ENCODE results near the gene MEF2A.

Gene MEF2A

DNA sequence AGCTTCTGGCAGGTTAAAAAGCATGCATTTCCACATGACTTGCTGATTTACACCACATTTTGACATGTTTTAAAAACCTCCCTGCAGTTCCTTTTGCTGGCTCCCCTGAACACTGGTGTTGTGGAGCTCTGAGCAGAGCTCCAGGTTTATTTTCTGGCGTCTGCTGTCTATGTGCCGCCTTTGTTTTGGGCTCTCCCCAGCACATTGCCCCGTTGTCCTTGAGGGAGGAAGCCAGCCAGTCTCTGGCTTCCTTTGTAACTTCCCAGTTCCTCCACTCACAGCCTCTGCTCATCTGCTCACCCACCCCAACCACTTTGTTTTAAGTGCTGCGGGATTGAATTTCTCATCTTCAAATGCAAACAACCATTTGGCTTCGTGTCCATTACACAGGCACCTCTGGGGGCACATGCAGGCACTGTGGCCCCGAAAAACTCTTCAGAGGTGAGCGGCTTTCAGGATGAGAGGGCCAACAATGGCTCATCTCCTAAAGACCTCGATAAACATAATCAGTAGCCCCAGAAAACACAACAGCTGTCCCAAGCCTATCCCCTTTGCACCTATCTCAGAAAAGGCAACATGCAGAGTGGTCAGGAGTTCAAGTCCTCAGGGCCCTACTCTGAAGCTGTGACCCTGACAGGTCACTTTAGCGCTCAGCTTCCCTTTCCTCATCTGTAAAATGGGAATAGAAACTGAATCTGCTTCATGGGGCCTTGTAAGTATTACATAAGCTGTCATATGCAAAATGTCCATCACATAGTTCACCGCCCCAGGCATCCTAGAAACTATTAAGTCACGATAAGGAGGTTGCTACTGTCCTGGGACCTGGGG lies 1.3 kb upstream of the MEF2A start:
- DNase-seq = peak; percentile 37

DNA sequence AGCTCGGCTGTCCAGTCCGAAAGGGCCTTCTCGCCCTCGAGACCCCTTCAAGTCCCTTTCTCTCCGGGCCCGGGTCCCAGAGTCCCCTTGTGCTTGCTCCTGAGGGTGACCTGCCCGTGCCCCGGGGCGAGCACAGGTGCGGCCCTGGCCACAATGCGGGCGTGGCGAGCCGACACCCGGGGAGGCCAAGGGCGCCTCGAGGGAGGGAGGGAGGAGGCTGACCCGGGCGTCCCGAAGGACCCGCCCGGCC lies 810 bp upstream of the MEF2A start:
- no peak for DNase-seq

- no peak for DNase-seq
Observed at GRCh38 chr15:99566157-99566897, 543 bp downstream of the MEF2A start.

DNA sequence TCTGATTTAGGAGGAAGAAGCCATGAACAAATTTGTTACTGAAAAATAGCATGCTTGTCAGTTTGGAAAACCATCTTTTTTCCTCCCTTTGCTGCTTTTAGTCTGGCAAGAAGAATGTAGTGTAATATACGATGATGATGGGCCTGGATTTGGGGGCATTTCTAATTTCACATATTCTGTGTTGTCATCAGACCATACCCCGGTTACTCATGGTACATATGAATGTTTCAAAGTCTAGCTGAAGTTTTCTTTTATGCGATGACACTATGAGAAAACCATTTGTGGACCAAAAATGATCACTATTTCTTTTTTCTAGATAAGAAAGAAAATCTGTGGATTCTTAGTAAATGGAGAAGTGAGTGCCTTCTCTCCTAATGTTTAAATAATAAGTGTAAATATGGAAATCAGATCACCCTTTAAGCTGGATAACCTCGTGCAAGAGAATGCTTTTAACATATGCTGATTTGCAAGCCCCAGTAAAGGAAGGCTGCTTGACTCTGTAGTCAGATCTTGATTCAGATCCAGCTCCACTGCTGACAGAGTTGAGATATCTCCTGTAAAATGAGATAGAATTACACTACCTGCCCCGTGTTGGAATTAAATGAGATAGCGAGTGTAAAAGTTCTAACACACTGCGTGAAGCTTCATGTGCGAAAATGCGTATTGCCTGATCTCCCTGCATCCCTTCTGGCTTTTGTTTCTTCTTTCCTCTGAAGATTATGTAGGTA lies 3.0 kb downstream of the MEF2A start:
- DNase-seq = no peak

DNA sequence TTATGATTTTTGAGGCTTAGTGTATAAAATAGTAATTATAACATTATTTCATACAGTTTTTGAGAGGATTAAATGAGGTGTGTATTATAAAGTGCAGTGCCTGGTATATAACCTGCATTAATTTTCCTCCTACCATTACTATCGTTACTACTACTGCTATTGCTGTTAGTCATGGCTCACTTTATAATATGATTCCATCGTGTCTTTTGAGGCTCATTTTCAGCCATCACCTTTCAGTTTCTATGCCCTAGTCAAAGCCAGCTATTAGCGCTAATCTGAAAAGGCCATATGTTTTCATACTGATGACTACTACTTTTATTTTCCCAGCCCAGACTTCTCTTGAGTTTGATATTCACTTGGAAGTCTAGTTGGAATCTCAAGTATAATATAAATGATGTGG lies 5.5 kb downstream of the MEF2A start:
- DNase-seq = no peak

DNA sequence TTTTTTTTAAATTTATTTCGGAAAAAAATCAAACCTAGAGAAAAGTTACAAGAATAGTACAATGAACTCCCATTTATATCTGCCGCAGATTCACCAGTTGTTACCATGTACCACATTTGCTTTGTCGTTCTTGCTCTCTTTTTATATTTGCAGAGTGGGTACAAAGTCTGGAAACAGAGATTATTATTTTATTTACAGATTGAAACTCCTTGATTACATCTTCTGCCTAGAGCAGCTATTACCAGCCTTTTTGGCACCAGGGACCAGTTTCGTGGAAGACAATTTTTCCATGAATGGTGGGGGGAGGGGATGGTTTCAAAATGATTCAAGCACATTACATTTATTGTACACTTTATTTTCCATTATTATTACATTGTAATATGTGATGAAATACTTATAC lies 8.3 kb downstream of the MEF2A start:
- no peak for DNase-seq

GRCh38 chr15:99574502-99574901 lies 8.7 kb downstream of the MEF2A start:
- DNase-seq = no peak

GRCh38 chr15:99578809-99579208 lies 13.0 kb downstream of the MEF2A start:
- no peak for DNase-seq

GRCh38 chr15:99580076-99580475 lies 14.3 kb downstream of the MEF2A start:
- no peak for DNase-seq

- no peak for DNase-seq
Observed at GRCh38 chr15:99582508-99582960, 16.8 kb downstream of the MEF2A start.

DNA sequence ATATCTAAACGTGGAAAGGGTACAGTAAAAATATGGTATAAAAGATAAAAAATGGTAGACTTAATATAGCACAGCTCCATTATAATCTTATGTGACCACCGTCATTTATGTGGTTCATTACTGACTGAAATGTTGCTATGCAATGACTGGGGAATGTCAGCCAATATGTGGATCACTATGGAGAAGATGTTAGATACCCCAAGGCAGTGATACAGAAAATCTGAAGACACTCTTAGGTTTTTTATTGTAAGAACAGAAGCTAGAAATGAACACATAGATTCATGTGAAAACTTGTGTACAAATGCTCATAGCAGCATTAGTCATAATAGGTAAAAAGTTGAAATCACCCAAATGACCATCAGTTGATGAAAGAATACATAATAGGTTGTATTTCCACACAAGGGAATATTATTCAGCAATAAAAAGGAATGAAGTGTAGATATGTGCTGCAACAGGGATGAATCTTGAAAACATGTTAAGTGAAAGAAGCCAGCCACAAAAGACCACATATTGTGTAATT lies 18.4 kb downstream of the MEF2A start:
- no peak for DNase-seq

- no peak for DNase-seq
Observed at GRCh38 chr15:99586121-99586520, 20.3 kb downstream of the MEF2A start.

GRCh38 chr15:99589801-99590200 lies 24.0 kb downstream of the MEF2A start:
- DNase-seq = no peak

DNA sequence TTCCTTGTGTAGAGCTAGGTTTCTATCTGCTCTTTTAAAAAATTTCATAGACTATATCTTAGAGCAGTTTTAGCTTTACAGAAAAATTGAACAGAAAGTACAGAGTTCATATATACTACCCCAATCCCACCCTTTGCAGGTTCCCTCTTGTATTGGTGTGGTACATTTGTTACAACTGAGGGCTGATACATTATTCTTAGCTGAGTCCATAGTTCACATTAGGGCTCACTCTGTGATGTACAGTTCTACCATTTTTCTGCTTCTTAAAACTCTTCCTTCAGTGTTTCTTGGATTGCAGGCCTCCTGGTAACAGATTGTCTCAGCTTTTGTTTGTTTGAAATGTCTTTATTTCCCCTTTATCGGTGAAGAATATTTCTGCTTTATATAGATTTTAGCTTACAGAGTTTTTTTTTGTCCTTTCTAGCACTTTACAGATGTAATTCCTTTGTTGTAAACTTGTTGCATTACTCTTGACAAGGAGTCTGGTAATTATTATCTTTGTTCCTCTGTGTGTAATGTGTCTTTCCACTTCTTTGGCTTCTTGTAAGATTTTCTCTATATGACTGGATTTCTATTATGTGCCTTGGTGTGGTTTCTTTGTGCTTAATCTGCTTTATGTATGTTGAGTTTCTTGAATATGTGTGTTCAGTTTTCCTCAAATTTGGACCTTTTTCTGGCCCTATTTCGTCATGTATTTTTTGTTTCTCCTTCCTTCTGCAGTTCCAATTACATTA lies 25.3 kb downstream of the MEF2A start:
- DNase-seq = no peak

DNA sequence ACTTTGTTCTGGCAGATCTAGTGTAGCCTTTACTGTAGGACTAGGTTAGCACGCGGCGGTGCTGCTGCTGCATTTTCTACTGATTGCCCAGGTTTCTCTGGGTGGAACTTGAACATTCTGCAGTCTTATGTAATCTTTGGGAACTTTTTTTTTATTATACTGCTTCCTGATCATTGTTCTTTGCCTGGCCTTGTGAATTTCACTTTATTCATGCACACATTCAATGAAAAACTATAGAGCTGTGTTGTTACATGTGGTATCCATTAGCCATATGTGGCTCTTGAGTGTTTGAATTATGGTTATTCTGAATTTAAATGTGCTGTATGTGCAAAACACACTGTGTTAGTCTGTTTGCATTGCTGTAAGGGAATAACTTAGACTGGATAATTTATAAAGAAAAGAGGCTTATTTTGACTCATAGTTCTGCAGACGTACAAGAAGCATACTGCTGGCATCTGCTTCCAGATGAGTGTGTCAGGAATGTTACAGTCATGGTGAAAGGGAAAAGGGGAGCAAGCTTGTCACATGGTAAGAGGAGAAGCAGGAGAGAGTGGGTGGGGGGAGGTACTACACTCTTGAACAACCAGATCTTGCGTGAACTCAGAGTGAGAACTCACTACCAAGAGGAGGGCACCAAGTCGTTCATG lies 26.5 kb downstream of the MEF2A start:
- no peak for DNase-seq

DNA sequence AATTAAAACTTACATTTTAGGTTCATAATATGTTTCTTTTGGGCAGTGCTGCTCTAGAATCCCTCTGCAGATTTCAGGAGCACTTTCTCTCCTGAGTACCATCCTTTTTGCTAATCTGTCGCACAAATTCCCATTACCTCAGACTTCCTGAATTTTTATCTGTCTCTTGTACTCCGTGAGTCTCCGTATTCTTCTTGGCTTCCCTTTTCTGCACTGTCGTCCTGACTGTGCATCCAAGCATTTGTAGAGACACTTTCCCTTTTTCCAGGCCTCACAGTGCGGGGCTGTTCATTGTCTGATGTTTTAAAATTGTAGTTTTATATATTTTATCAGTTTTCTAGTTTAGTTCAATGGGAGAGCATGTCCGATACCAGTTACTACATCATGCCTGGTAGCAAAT lies 27.3 kb downstream of the MEF2A start:
- DNase-seq = no peak

DNA sequence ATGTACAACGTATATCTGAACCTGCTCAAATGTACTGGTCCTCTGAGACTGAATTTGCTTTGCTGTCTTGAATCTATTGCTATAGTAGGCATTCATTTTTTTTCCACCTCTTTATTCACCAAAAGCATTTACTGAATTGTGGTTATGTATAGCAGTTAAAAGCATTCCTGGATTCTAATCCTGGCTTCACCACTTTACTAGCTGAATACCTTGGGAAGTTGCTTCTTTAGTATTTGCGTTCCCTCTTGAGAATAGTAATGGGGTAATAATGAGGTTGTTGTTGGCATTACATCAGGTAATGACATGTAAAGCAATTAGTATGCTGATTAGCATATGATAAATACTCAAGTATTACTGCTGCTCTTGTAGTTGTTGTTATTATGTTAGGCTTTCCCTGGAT lies 29.1 kb downstream of the MEF2A start:
- no peak for DNase-seq

DNA sequence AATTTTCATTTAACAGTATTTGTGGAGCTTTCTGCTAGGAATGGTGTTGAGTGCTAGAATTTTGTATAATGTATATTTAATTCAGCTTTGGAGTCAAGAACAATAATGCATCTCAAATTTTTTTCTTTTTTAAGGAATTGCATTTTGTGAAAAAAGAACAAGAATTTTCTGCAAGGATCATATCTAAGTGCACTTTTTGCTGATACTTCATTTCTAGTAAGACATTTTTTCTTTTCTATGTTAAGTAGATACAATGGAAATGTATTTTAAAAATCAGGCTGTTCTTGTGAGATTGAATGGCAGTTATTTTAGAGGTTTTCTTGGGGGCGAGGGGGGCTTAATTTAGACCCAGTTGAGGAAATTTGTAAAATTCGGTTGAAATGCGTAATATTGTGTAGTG lies 32.5 kb downstream of the MEF2A start:
- no peak for DNase-seq

DNA sequence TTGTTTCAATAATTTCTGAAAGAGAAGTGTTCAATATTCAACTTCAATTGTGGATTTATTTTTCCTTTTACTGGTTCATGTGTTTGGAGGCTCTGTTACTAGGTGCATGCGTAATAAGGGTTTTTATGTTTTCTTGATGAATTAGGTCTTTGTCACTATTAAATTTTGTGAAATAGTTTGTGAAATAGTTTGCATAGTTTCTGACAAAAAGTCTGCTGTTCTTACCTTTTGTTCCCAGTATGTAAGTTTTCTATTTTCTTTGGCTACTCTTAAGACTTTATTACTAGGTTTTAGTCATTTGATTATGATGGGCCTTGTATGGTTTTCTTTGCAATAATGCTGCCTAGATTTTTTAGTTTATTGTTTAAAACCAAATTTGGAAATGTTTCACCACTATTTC lies 38.0 kb downstream of the MEF2A start:
- DNase-seq = no peak

DNA sequence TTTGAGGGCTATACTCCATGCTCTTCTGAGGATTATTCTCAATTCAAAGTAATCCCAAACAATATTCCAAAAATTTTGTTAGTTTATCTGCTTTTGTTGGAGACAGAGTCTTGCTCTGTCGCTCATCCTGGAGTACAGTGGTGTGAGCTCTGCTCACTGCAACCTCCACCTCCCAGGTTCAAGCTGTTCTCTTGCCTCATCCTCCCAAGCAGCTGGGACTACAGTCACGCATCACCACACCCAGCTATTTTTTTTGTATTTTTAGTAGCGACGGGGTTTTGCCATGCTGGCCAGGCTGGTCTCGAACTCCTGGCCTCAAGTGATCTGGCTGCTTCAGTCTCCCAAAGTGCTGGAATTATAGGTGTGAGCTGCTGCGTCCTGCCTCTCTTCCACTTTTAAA lies 39.1 kb downstream of the MEF2A start:
- DNase-seq = peak; percentile 7

GRCh38 chr15:99605490-99605931 lies 39.7 kb downstream of the MEF2A start:
- DNase-seq = no peak

- DNase-seq = no peak
Observed at GRCh38 chr15:99605990-99606389, 40.2 kb downstream of the MEF2A start.
